ENCODE results near the gene DHRS9.

Gene DHRS9

DNA sequence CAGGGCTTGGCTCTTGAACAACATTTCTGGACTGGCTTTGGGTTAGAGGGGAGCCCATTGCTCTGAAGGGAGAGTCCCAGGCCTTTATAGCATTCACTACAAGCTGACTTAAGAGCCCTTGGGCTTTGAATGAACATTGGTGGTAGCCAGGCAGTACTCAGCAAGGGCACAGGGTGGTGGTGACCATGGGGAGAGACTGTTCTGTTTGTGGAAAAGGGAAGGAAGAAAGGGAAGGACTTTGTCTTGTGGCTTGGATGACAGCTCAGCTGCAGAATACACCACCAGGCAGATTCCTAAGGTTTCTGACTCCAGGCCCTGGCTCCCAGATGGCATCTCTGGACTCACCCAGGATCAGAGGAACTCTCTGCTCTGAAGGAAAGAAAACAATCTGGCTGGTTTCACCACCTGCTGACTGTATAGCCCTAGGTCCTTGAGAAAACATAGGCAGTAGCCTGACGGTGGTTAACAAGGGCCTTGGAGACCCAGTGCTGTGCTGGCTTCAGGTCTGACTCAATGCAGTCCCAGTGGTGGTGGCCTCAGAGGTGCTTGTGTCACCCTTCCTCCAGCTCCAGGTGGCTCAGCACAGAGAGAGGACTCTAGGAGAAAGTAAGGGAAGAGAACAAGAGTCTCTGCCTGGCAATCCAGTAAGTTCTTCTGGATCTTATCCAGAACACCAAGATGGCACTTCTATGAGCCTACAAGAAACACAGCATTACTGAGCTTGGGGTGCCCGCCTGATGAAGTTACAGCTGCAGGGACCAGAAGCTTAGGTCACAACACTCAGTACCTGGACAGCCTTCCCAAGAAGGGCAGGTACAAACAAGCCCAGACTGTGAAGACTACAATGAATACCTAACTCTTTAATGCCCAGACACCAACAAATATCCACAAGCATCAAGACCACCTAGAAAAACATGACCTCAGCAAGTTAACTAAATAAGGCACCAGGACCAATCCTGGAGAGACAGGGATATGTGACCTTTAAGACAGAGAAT lies 21.8 kb upstream of the DHRS9 start (continued):
- no peak for TF ChIP-seq ZSCAN16 (tag by site-specific recombination; IDR thresholded peaks at IDR 0.05)
- TF ChIP-seq ZNF837 (tag by site-specific recombination; IDR thresholded peaks at IDR 0.05), result no peak
- TF ChIP-seq MYNN (tag by site-specific recombination; IDR thresholded peaks at IDR 0.05; ENCODE audit: borderline replicate concordance), result no peak
- no peak for TF ChIP-seq ZNF791 (tag by site-specific recombination; IDR thresholded peaks at IDR 0.05)
- no peak for TF ChIP-seq HOXA7 (CRISPR knock-in tag; IDR thresholded peaks at IDR 0.05; ENCODE audit: borderline replicate concordance)
- no peak for TF ChIP-seq ZNF571 (tag by site-specific recombination; IDR thresholded peaks at IDR 0.05)
- TF ChIP-seq MEIS1 (CRISPR knock-in tag; IDR thresholded peaks at IDR 0.05; ENCODE audit: borderline replicate concordance), result no peak
- no peak for TF ChIP-seq ZNF248 (tag by site-specific recombination; IDR thresholded peaks at IDR 0.05)
- no peak for TF ChIP-seq KLF10 (tag by site-specific recombination; IDR thresholded peaks at IDR 0.05)
- TF ChIP-seq, protein P1, sequence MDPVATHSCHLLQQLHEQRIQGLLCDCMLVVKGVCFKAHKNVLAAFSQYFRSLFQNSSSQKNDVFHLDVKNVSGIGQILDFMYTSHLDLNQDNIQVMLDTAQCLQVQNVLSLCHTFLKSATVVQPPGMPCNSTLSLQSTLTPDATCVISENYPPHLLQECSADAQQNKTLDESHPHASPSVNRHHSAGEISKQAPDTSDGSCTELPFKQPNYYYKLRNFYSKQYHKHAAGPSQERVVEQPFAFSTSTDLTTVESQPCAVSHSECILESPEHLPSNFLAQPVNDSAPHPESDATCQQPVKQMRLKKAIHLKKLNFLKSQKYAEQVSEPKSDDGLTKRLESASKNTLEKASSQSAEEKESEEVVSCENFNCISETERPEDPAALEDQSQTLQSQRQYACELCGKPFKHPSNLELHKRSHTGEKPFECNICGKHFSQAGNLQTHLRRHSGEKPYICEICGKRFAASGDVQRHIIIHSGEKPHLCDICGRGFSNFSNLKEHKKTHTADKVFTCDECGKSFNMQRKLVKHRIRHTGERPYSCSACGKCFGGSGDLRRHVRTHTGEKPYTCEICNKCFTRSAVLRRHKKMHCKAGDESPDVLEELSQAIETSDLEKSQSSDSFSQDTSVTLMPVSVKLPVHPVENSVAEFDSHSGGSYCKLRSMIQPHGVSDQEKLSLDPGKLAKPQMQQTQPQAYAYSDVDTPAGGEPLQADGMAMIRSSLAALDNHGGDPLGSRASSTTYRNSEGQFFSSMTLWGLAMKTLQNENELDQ (tag by site-specific recombination; IDR thresholded peaks at IDR 0.05; ENCODE audit: low read depth), result no peak
- TF ChIP-seq ZNF221 (tag by site-specific recombination; IDR thresholded peaks at IDR 0.05; ENCODE audit: borderline replicate concordance), result no peak

DNA sequence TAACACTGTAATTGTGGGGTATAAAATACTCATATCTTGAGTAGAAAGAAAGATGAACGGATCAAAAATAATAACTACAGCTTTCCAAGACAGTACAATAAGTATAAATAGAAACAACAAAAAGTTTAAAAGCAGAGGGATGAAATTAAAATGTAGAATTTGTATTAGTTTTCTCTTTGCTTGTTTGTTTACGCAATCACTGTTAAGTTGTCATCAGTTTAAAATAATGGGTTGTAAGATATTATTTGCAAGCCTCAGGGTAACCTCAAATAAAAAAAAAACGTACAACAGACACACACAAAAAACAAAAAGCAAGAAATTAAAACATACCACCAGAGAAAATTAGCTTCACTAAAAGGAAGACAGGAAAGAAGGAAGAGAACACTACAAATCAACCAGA lies 20.2 kb upstream of the DHRS9 start:
- ChIA-PET POLR2A (no interaction called here), CTCF (no interaction called here)
- Histone ChIP-seq H3K4me3 (ENCODE audit: low read depth, low read length) (no peak overlapping the region), H3K4me1 (ENCODE audit: control insufficient read depth, insufficient read depth, low read length) (no peaks in the 10 kb centered on the region), H3K36me3 (ENCODE audit: control insufficient read depth in 2 of 2, insufficient read depth in 1 of 2, low read length in 2 of 2) (no peaks in the 10 kb centered on the region), H3K9me3 (ENCODE audit: control insufficient read depth, insufficient read depth, low read depth, low read length) (no peaks in the 10 kb centered on the region), H3K27ac (ENCODE audit: extremely low read depth, low read depth, low read length) (no peak overlapping the region)
- TF ChIP-seq ZNF214 (tag by site-specific recombination; IDR thresholded peaks at IDR 0.05; ENCODE audit: borderline replicate concordance) (no peak), KLF1 (tag by site-specific recombination; IDR thresholded peaks at IDR 0.05) (no peak), ZFP69B (tag by site-specific recombination; IDR thresholded peaks at IDR 0.05) (no peak), ZNF132 (tag by site-specific recombination; IDR thresholded peaks at IDR 0.05; ENCODE audit: borderline replicate concordance) (no peak), ZNF549 (tag by site-specific recombination; IDR thresholded peaks at IDR 0.05) (no peak), ZNF623 (tag by site-specific recombination; IDR thresholded peaks at IDR 0.05) (no peak), ZNF23 (tag by site-specific recombination; IDR thresholded peaks at IDR 0.05; ENCODE audit: borderline replicate concordance) (no peak), ZNF324 (tag by site-specific recombination; IDR thresholded peaks at IDR 0.05) (no peak), ZNF184 (tag by site-specific recombination; IDR thresholded peaks at IDR 0.05) (no peak)
- TF ChIP-seq, protein P2, sequence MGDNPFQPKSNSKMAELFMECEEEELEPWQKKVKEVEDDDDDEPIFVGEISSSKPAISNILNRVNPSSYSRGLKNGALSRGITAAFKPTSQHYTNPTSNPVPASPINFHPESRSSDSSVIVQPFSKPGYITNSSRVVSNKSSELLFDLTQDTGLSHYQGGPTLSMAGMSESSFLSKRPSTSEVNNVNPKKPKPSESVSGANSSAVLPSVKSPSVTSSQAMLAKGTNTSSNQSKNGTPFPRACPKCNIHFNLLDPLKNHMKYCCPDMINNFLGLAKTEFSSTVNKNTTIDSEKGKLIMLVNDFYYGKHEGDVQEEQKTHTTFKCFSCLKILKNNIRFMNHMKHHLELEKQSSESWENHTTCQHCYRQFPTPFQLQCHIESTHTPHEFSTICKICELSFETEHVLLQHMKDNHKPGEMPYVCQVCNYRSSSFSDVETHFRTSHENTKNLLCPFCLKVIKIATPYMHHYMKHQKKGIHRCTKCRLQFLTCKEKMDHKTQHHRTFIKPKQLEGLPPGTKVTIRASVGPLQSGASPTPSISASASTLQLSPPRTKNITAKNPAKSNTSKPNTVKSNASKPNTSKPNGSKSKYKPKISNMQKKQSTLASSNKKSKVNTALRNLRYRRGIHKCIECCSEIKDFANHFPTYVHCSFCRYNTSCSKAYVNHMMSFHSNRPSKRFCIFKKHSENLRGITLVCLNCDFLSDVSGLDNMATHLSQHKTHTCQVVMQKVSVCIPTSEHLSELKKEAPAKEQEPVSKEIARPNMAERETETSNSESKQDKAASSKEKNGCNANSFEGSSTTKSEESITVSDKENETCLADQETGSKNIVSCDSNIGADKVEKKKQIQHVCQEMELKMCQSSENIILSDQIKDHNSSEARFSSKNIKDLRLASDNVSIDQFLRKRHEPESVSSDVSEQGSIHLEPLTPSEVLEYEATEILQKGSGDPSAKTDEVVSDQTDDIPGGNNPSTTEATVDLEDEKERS (tag by site-specific recombination; IDR thresholded peaks at IDR 0.05), result no peak
- TF ChIP-seq, protein P3, sequence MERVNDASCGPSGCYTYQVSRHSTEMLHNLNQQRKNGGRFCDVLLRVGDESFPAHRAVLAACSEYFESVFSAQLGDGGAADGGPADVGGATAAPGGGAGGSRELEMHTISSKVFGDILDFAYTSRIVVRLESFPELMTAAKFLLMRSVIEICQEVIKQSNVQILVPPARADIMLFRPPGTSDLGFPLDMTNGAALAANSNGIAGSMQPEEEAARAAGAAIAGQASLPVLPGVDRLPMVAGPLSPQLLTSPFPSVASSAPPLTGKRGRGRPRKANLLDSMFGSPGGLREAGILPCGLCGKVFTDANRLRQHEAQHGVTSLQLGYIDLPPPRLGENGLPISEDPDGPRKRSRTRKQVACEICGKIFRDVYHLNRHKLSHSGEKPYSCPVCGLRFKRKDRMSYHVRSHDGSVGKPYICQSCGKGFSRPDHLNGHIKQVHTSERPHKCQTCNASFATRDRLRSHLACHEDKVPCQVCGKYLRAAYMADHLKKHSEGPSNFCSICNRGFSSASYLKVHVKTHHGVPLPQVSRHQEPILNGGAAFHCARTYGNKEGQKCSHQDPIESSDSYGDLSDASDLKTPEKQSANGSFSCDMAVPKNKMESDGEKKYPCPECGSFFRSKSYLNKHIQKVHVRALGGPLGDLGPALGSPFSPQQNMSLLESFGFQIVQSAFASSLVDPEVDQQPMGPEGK (tag by site-specific recombination; IDR thresholded peaks at IDR 0.05), result no peak
- TF ChIP-seq, protein P4, sequence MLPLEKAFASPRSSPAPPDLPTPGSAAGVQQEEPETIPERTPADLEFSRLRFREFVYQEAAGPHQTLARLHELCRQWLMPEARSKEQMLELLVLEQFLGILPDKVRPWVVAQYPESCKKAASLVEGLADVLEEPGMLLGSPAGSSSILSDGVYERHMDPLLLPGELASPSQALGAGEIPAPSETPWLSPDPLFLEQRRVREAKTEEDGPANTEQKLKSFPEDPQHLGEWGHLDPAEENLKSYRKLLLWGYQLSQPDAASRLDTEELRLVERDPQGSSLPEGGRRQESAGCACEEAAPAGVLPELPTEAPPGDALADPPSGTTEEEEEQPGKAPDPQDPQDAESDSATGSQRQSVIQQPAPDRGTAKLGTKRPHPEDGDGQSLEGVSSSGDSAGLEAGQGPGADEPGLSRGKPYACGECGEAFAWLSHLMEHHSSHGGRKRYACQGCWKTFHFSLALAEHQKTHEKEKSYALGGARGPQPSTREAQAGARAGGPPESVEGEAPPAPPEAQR (tag by site-specific recombination; IDR thresholded peaks at IDR 0.05), result no peak
- TF ChIP-seq, protein P1 (tag by site-specific recombination; IDR thresholded peaks at IDR 0.05; ENCODE audit: low read depth), result no peak

Data from HEK293 (cell line).